ENCODE data around the gene CISH. TPM values are rescaled to one million over a fixed set of nuclear protein-coding genes. Genes with fewer than 3 reads are reported as not detected.
A peak's percentile ranks its signal among the peaks of the same experiment; 100 is the strongest.

Gene CISH
- total RNA-seq, 2 donors from 2014 or later, result 4.7 to 9.9 TPM

DNA sequence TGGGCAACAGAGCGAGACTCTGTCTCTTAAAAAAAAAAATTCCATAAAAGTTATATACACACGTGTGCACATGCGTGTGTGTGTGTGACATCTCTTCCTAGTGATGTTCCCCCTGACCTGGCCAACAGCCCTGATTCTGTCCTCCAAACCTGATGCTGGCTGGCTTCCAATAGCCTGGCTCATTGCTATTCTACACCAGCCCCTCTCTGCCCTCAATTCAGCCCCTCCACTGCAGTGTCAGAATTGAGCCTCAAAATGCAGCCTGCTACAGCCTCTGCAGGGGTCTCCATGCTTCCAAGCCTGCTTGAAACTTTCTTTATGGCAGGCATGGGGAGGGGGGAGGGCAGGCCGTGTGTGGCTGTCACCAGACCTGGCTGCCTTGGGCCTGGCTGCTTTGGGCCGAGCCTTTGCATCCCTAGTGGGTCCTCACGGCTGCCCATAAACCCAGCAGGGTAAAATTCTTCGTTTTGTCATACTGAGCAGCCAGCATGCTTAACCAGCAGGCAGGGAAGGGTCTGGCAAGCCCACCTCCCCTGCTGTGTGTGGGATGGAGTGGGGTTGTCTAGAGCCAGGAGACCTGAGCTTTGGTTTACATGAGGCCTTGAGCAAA is 40.5 kb upstream of the CISH start:
- H3K4me3 ChIP-seq, result no peak overlapping the region
- no peak for DNase-seq (ENCODE audit: low spot score)
- peaks cover 15% of the 10 kb centered on the region for H3K36me3 ChIP-seq
- peaks cover 0 to 45% of the 10 kb centered on the region in 2 donors for H3K4me1 ChIP-seq
- TF ChIP-seq CTCF (IDR thresholded peaks at IDR 0.05), result no peak
- peak overlapping the region; percentile 60 to 83 for H3K27ac ChIP-seq
- H3K9me3 ChIP-seq, result no peaks in the 10 kb centered on the region
- H3K27me3 ChIP-seq, result no peaks in the 10 kb centered on the region

DNA sequence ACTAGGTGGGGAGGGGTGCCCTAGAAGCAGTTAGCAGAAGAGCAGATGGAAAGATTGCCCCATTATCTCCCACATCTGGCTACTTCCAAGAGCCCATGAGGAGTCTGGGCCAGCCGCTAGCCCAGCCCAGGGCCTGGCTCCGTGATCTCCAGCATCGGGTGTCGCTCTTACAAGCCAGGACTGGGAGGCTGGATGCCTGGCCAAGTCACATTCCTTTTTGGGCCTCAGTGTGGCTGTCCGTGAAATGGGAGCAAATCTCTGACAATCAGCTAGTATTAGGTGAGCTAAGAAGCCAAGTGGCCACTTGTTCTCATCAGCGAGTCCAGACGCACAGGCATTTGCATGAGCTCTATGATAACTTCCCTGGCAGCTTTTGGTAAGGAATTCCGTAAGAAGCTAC is 39.9 kb upstream of the CISH start:
- no peak for TF ChIP-seq CTCF (IDR thresholded peaks at IDR 0.05)
- Histone ChIP-seq H3K9me3 (no peaks in the 10 kb centered on the region), H3K4me1 (peaks cover 0 to 45% of the 10 kb centered on the region in 2 donors), H3K36me3 (peaks cover 21% of the 10 kb centered on the region), H3K4me3 (no peak overlapping the region), H3K27ac (peak overlapping the region; percentile 60 to 83), H3K27me3 (no peaks in the 10 kb centered on the region)
- no peak for DNase-seq (ENCODE audit: low spot score)

GRCh38 chr3:50650018-50650417 is 38.4 kb upstream of the CISH start:
- no peak for DNase-seq (ENCODE audit: low spot score)
- Histone ChIP-seq H3K27ac (peak overlapping the region; percentile 83 to 89), H3K4me3 (no peak overlapping the region), H3K27me3 (no peaks in the 10 kb centered on the region), H3K4me1 (peaks cover 0 to 56% of the 10 kb centered on the region in 2 donors), H3K36me3 (peaks cover 32% of the 10 kb centered on the region), H3K9me3 (no peaks in the 10 kb centered on the region)
- TF ChIP-seq CTCF (IDR thresholded peaks at IDR 0.05), result no peak

DNA sequence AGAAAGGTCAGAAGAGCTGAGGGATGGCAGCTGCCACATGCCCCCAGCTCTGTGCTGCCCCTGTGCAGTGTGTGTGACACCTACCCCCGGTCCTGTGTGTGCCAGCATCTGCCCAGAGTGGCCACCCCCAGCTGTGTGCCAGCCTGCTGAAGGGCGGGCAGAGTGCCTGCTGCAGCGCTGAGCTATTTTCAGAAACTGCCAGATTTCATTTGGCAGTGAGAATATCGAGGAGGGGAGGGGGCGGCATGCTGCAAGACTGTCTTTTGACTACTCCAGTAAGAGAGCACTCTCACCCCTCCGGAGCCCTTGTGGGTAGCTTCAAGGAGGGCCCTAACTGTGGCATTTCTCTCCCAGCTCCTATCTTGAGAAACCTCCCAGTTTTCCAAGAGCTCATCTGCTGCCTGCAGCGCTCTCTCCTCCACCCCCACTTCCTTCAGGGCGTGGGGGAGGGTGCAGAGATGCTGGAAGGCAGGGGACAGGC is 37.9 kb upstream of the CISH start:
- H3K9me3 ChIP-seq, result no peaks in the 10 kb centered on the region
- peaks cover 0 to 61% of the 10 kb centered on the region in 2 donors for H3K4me1 ChIP-seq
- TF ChIP-seq CTCF (IDR thresholded peaks at IDR 0.05), result no peak
- peaks cover 32% of the 10 kb centered on the region for H3K36me3 ChIP-seq
- peak overlapping the region; percentile 83 to 89 for H3K27ac ChIP-seq
- H3K27me3 ChIP-seq, result no peaks in the 10 kb centered on the region
- no peak for DNase-seq (ENCODE audit: low spot score)
- no peak overlapping the region for H3K4me3 ChIP-seq

- H3K27ac ChIP-seq, result peak overlapping the region; percentile 83 to 89
- peaks cover 36% of the 10 kb centered on the region for H3K36me3 ChIP-seq
- DNase-seq (ENCODE audit: low spot score), result no peak
- H3K4me3 ChIP-seq, result no peak overlapping the region
- no peaks in the 10 kb centered on the region for H3K27me3 ChIP-seq
- no peak for TF ChIP-seq CTCF (IDR thresholded peaks at IDR 0.05)
- H3K9me3 ChIP-seq, result no peaks in the 10 kb centered on the region
- peaks cover 0 to 66% of the 10 kb centered on the region in 2 donors for H3K4me1 ChIP-seq
Measured at GRCh38 chr3:50648944-50649343, 37.4 kb upstream of the CISH start.

DNA sequence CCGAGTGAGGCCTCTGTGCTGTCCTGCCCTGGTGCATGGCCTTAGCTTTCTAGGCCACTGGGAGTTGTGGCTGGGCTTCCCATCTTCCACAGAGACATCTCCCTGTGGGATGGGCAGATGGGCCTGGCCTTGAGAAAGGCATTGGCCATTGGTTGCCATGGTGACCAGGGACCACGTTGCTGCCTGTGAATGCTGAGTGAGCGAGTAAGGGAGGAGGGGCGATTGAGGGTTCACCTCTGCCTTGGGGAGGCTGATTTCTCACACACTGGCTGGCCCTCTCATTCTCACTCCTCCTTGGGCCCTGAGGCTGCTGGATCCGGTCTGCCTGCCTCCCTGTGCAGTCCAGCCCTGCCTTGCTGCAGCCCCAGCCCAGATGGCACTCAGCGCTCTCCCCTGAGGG is 36.7 kb upstream of the CISH start:
- Histone ChIP-seq H3K27me3 (no peaks in the 10 kb centered on the region), H3K27ac (peak overlapping the region; percentile 83 to 89), H3K36me3 (peaks cover 42% of the 10 kb centered on the region), H3K4me3 (no peak overlapping the region), H3K9me3 (no peaks in the 10 kb centered on the region), H3K4me1 (peaks cover 0 to 73% of the 10 kb centered on the region in 2 donors)
- TF ChIP-seq CTCF (IDR thresholded peaks at IDR 0.05), result no peak
- no peak for DNase-seq (ENCODE audit: low spot score)

Data from right atrium auricular region (tissue), 2 donors.